Measurements from ENCODE around the gene BICRA.

- TF ChIP-seq CSRNP3 (CRISPR knock-in tag; IDR thresholded peaks at IDR 0.05) (no peak), ESRRG (CRISPR knock-in tag; IDR thresholded peaks at IDR 0.05) (no peak), SNAI2 (CRISPR knock-in tag; IDR thresholded peaks at IDR 0.05) (no peak)
Measured at GRCh38 chr19:47699360-47699917, 90.5 kb downstream of the BICRA start.

Data from SK-N-SH treated with all-trans-retinoic acid at 6 μM for 48 hours (cell line).